B cell (primary cell): ENCODE measurements around the gene TMEM140. TPM values are rescaled to one million over a fixed set of nuclear protein-coding genes. Genes with fewer than 3 reads are reported as not detected.
A peak's percentile ranks its signal among the peaks of the same experiment; 100 is the strongest.

Experiments used
- ATAC-seq: fragments of 200-7000 bp; cut with Tn5 transposase; one replicate; pipeline ENCODE4 v1.10.0; 2021; ENCODE audit warnings: low read depth, mild to moderate bottlenecking, moderate number of reproducible peaks, moderate library complexity
- CTCF ChIA-PET: fragments of 350-600 bp; sonication (Branson Sonifier 250); formaldehyde crosslinking; loops from one replicate; lab custom pipeline; 2021; ENCODE audit warnings: antibody characterized with exemption, inconsistent platforms; lab: Charles Lee
- POLR2A ChIA-PET: fragments of 350-600 bp; sonication (Branson Sonifier 250); formaldehyde crosslinking; loops from one replicate; lab custom pipeline; 2021; ENCODE audit warnings: antibody characterized with exemption; lab: Charles Lee
- DNase-seq: peaks from one replicate; pipeline ENCODE4 v3.0.0; 2013
- H2AFZ ChIP-seq: 2 replicates; pipeline ENCODE4 v1.6.1; 2012; ENCODE audit warnings: mild to moderate bottlenecking, low read depth, low read length; ENCODE audit not compliant: insufficient read depth, poor library complexity, severe bottlenecking
- H3K27ac ChIP-seq, 2 donors: 1 replicate in 1 of 2; 2 replicates in 1 of 2; pipeline ENCODE4 v1.5.1; 2012 to 2013; ENCODE audit warnings: low read length in 2 of 2, mild to moderate bottlenecking in 2 of 2, moderate library complexity in 1 of 2
- H3K27me3 ChIP-seq, 4 experiments: fragments of 200-600 bp in 1 of 4; sonication (generic) in 1 of 4; replicated peaks in 1 of 4; 1 replicate in 2 of 4; 2 replicates in 2 of 4; pipeline versions ENCODE4 v1.6.1 to v1.7.0; 2013 to 2016; ENCODE audit warnings: low read length in 3 of 4, mild to moderate bottlenecking in 2 of 4, mixed read lengths in 1 of 4, moderate library complexity in 1 of 4; ENCODE audit not compliant: insufficient read depth in 4 of 4, control insufficient read depth in 3 of 4; ENCODE audit errors: control extremely low read depth in 1 of 4
- H3K36me3 ChIP-seq, 2 experiments: replicated peaks in 1 of 2; 1 replicate in 1 of 2; 2 replicates in 1 of 2; pipeline versions ENCODE4 v1.6.1 to v1.7.1; 2013; ENCODE audit warnings: low read length in 1 of 2; ENCODE audit not compliant: insufficient read depth in 2 of 2, control insufficient read depth in 1 of 2; ENCODE audit errors: control extremely low read depth in 1 of 2, extremely low read depth in 1 of 2
- H3K4me1 ChIP-seq, 2 donors: fragments of 200-600 bp in 1 of 2; sonication (generic) in 1 of 2; 1 replicate in 1 of 2; 2 replicates in 1 of 2; pipeline versions ENCODE4 v1.5.1 to v1.6.1; 2013 to 2017; ENCODE audit warnings: low read length in 2 of 2; ENCODE audit not compliant: control insufficient read depth in 2 of 2, insufficient read depth in 2 of 2
- H3K4me2 ChIP-seq: replicated peaks from 2 replicates; pipeline ENCODE3; 2012; ENCODE audit warnings: mild to moderate bottlenecking, low read depth, low read length; ENCODE audit not compliant: poor library complexity, severe bottlenecking
- H3K4me3 ChIP-seq, 5 experiments: fragments of 200-600 bp in 1 of 5; sonication (generic) in 1 of 5; 1 replicate in 3 of 5; 2 replicates in 2 of 5; pipeline versions ENCODE4 v1.5.1 to v1.7.0; 2011 to 2016; ENCODE audit warnings: low read length in 4 of 5, mild to moderate bottlenecking in 4 of 5, low read depth in 2 of 5, control low read depth in 1 of 5, moderate library complexity in 1 of 5; ENCODE audit not compliant: insufficient read depth in 1 of 5; ENCODE audit errors: control extremely low read depth in 1 of 5, extremely low read depth in 1 of 5
- H3K79me2 ChIP-seq: fragments of 200-600 bp; sonication (generic); one replicate; pipeline ENCODE4 v1.6.0; 2016; ENCODE audit warnings: low read length; ENCODE audit not compliant: control insufficient read depth, insufficient read depth
- H3K9ac ChIP-seq: fragments of 200-600 bp; sonication (generic); 2 replicates; pipeline ENCODE4 v1.6.1; 2017; ENCODE audit warnings: mild to moderate bottlenecking, low read length, moderate library complexity
- H3K9me3 ChIP-seq, 3 donors: one replicate each; pipeline versions ENCODE4 v1.6.1 to v1.7.1; 2013; ENCODE audit warnings: low read length in 2 of 3; ENCODE audit not compliant: control insufficient read depth in 2 of 3, insufficient read depth in 1 of 3; ENCODE audit errors: control extremely low read depth in 1 of 3
- H4K20me1 ChIP-seq: 2 replicates; pipeline ENCODE4 v1.6.0; 2012; ENCODE audit warnings: mild to moderate bottlenecking, low read length; ENCODE audit not compliant: insufficient read depth, control insufficient read depth, poor library complexity, severe bottlenecking
- H3K27ac Mint-ChIP-seq: one replicate; pipeline ENCODE4 v1.8.0; 2021; ENCODE audit warnings: mixed read lengths
- H3K27me3 Mint-ChIP-seq: one replicate; pipeline ENCODE4 v1.8.0; 2021; ENCODE audit warnings: mixed read lengths
- H3K4me1 Mint-ChIP-seq: one replicate; pipeline ENCODE4 v1.8.0; 2021; ENCODE audit warnings: mixed read lengths
- H3K4me3 Mint-ChIP-seq: one replicate; pipeline ENCODE4 v1.8.0; 2021; ENCODE audit warnings: mixed read lengths
- H3K9me3 Mint-ChIP-seq: one replicate; pipeline ENCODE4 v1.8.0; 2022; ENCODE audit warnings: mixed read lengths; ENCODE audit not compliant: insufficient read depth
- CTCF ChIP-seq: fragments of 200-600 bp; IDR thresholded peaks from one replicate; pipeline ENCODE4 v1.8.0; 2022; ENCODE audit warnings: antibody characterized with exemption, mild to moderate bottlenecking
- EZH2 ChIP-seq: IDR thresholded peaks from 2 replicates; pipeline ENCODE4 v1.6.1; 2012; ENCODE audit warnings: borderline replicate concordance, low read depth, mild to moderate bottlenecking, moderate library complexity, low read length; ENCODE audit not compliant: insufficient read depth, poor library complexity, severe bottlenecking
- WGBS: methylation state at CpG from one replicate; pipeline ENCODE4 v1.1.5; 2013; ENCODE audit warnings: missing lambda C conversion rate; ENCODE audit not compliant: insufficient coverage; 5-methylcytosine and 5-hydroxymethylcytosine counted together
- intact Hi-C: fragments of 100-400 bp; cut with micrococcal nuclease; formaldehyde crosslinking; loops from one replicate; pipeline ENCODE4 v1.10.0; 2022
- polyA plus RNA-seq: library from polyadenylated mRNA; depleted of rRNA; stranded (reverse); fragments of >200 nt; gene quantifications from 2 replicates; pipeline ENCODE4 v1.2.3, GENCODE V29; 2012
- total RNA-seq, 2 donors: library from RNA; stranded (reverse); fragments of 120-200 nt in 1 of 2; gene quantifications; 1 replicate in 1 of 2; 2 replicates in 1 of 2; pipeline versions ENCODE4 v1.2.3 to v1.2.4, GENCODE V29; 2013 to 2022

Gene TMEM140
- total and polyA plus RNA-seq, 2 donors (not counting 1 experiment from before 2014, with no cell fraction given) = 3.8 to 79.1 TPM

GRCh38 chr7:135164357-135165061 is 16.6 kb downstream of the TMEM140 start:
- Histone ChIP-seq H3K79me2 (peaks cover 38% of the 10 kb centered on the region), H2AFZ (no peak overlapping the region), H3K4me3 (no peak overlapping the region), H3K4me2 (no peak overlapping the region), H3K27me3 (no peaks in the 10 kb centered on the region), H3K36me3 (peaks cover 0 to 55% of the 10 kb centered on the region in 2 experiments), H3K9me3 (peaks cover 0 to 7% (median 0%) of the 10 kb centered on the region in 3 donors), H3K4me1 (peaks cover 32 to 47% of the 10 kb centered on the region in 2 donors), H4K20me1 (peaks cover 20% of the 10 kb centered on the region), H3K9ac (no peak overlapping the region), H3K27ac (no peak overlapping the region)
- ChIA-PET POLR2A (no interaction called here), CTCF (interaction anchor here (1.8 kb wide), 1 partner anchor 17 kb away, joined by 4 read pairs; the partner anchor contains the start of gene TMEM140)
- intact Hi-C loops = no loop called here
- ATAC-seq = no peak
- 88% methylated on average over 15 of the region's 18 CpGs for WGBS
- H3K27ac Mint-ChIP-seq = peak overlapping the region; percentile 74
- DNase-seq = no peak
- no peak for TF ChIP-seq CTCF
- no peak for TF ChIP-seq EZH2
- no peak overlapping the region for H3K4me3 Mint-ChIP-seq
- peaks cover 72% of the 10 kb centered on the region for H3K4me1 Mint-ChIP-seq
- H3K9me3 Mint-ChIP-seq = peaks cover 2% of the 10 kb centered on the region
- no peaks in the 10 kb centered on the region for H3K27me3 Mint-ChIP-seq

GRCh38 chr7:135165862-135166261 is 18.0 kb downstream of the TMEM140 start:
- Histone ChIP-seq H3K4me3 (no peak overlapping the region), H3K36me3 (peaks cover 0 to 55% of the 10 kb centered on the region in 2 experiments), H3K4me1 (peaks cover 22 to 41% of the 10 kb centered on the region in 2 donors), H2AFZ (no peak overlapping the region), H3K4me2 (no peak overlapping the region), H3K9ac (no peak overlapping the region), H3K79me2 (peaks cover 30% of the 10 kb centered on the region), H3K9me3 (peaks cover 0 to 7% (median 0%) of the 10 kb centered on the region in 3 donors), H4K20me1 (peaks cover 19% of the 10 kb centered on the region), H3K27me3 (no peaks in the 10 kb centered on the region), H3K27ac (peak overlapping the region in 1 of 2 donors; percentile 13)
- peaks cover 65% of the 10 kb centered on the region for H3K4me1 Mint-ChIP-seq
- TF ChIP-seq EZH2 = no peak
- TF ChIP-seq CTCF = no peak
- no peaks in the 10 kb centered on the region for H3K27me3 Mint-ChIP-seq
- ChIA-PET POLR2A (no interaction called here), CTCF (interaction anchor here (7.8 to 8.1 kb wide), 2 partner anchors 20 to 179 kb away, joined by 78 to 80 read pairs; partner anchors contain the start of genes AGBL3 and TMEM140)
- intact Hi-C loops = no loop called here
- WGBS = 81% methylated on average over 4 of the region's 4 CpGs
- peaks cover 2% of the 10 kb centered on the region for H3K9me3 Mint-ChIP-seq
- no peak for ATAC-seq
- H3K27ac Mint-ChIP-seq = peak overlapping the region; percentile 59
- DNase-seq = no peak
- no peak overlapping the region for H3K4me3 Mint-ChIP-seq
